Activated gamma-delta T cell treated with Interleukin-2 at 50 U/mL for 16 hours (primary cell): Measurements from ENCODE around the gene PCBP3.
"Not testable (repeated sequence)": the region's sequence is repeated elsewhere in the genome, so short reads cannot be mapped to it uniquely, and the experiment has no call there.

Source experiments
- DNase-seq: peaks from one replicate; pipeline ENCODE4 v3.0.0-alpha.2; 2020

The PCBP3 gene

DNA sequence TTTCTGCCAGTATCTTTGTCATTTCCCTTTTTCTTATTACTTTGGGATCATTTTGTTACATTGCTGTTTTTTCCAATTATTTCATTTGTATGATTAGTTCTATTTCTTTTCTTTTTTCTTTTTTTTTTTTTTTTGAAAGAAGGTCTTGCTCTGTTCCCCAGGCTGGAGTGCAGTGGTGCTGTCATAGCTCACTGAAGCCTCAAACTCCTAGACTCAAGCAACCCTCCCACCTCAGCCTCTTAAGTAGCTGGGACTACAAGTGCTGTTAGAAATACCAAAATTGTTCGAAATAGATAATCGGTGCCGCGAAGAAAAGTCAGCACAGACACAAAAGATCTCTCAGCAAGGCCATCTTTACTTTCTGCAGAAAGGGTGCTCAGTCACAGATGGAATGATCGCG lies 311.4 kb downstream of the PCBP3 start:
- no peak for DNase-seq

DNA sequence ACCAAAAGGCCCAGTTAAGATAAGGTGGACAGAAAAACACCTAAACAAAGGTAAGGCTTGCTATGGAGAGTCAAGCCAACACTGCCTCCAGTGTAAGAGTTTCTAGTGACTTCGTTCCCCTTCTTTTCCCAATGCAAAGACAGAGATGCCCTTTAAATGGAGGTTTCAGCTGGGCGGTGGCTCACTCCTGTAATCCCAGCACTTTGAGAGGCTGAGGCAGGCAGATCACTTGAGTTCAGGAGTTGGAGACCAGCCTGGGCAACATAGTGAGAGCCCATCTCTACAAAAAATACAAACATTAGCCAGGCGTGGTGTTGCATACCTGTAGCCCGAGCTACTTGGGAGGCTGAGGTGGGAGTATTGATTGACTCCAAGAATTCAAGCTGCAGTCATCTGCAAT lies 314.0 kb downstream of the PCBP3 start:
- no peak for DNase-seq

GRCh38 chr21:45957981-45958600 lies 314.6 kb downstream of the PCBP3 start:
- no peak for DNase-seq

- no peak for DNase-seq
Measured at GRCh38 chr21:45959182-45959581, 315.7 kb downstream of the PCBP3 start.

DNA sequence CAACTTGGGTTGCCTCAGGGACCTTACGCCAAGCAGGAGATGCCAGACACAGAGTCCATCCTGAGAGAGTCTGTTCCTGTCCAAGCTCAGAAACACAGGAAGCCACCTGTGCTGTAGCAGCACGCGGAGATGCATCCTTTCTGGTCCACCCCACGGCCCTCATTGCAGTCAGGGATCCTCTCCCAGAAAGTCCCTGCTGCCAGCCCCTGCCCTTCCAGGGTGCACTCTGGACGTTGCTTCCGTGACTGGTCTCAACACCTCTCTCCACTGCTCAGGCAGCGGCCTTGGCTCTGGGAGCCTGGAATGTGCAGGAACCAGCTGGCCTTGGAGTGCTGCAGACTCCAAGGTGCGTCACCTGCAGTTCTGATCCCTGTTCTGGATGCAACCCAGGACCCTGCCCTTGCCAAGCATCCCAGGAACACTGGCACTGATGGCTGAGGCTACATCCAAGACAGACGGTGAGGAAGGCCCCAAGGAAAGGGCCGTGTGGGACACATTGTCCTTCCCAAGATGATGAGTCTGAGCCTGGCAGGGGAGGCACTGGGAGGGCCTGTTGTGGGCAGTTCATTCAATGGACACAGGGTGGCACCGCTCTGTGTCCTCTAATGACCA lies 316.4 kb downstream of the PCBP3 start:
- no peak for DNase-seq

DNA sequence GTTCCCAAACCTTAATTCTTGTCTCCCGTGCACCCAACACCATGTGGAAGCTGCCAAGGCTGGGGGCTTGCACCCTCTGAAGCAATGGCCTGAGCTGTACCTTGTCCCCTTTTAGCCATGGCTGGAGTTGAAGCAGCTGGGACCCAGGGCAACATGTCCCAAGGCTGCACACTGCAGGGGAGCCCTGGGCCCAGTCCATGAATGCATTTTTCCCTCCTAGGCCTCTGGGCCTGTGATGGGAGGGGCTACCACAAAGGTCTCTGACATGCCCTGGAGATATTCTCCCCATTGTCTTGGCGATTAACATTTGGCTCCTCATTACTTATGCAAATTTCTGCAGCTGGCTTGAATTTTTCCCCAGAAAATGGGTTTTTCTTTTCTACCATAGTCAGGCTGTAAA lies 317.9 kb downstream of the PCBP3 start:
- not testable (repeated sequence) for DNase-seq

- DNase-seq, result no peak
Measured at GRCh38 chr21:45962531-45963231, 319.2 kb downstream of the PCBP3 start.

DNA sequence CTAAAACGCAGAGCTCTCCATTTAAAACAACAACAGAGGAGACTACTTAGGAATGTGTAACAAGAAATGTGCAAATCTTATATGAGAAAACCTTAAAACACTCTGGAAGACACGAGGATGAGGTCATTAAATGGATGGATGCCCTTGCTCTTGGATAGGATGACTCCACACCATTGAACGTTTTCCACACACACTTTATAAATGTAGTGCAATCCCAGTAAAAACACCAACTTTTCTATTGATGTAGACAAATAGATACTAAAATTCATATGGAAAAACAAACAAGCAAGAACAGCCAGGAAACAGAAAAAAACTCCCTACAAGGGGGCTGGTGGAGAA lies 319.7 kb downstream of the PCBP3 start:
- no peak for DNase-seq

GRCh38 chr21:45964649-45965048 lies 321.1 kb downstream of the PCBP3 start:
- no peak for DNase-seq

DNA sequence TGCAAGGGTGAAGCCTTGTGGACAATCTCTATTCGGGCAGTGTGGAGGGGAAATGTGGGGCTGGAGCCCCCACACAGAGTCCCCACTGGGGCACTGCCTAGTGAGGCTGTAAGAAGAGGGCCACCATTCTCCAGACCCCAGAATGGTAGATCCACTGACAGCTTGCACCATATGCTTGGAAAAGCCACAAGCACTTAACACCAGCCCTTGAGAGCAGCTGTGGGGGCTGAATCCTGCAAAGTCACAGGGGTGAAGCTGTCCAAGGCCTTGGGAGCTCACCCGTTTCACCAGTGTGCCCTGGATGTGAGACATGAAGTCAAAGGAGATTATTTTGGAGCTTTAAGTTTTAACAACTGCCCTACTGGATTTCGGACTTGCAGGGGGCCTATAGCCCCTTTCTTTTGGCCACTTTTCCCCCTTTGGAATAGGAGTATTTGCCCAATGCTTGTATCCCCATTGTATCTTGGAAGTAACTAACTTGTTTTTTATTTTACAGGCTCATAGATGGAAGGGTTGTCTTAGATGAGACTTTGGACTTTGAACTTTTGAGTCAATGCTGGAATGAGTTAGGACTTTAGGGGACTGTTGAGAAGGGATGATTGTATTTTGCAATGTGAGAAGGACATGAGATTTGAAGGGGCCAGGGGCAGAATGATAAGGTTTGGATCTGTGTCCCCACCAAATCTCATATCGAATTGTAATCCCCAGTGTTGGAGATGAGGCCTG lies 321.7 kb downstream of the PCBP3 start:
- no peak for DNase-seq

DNA sequence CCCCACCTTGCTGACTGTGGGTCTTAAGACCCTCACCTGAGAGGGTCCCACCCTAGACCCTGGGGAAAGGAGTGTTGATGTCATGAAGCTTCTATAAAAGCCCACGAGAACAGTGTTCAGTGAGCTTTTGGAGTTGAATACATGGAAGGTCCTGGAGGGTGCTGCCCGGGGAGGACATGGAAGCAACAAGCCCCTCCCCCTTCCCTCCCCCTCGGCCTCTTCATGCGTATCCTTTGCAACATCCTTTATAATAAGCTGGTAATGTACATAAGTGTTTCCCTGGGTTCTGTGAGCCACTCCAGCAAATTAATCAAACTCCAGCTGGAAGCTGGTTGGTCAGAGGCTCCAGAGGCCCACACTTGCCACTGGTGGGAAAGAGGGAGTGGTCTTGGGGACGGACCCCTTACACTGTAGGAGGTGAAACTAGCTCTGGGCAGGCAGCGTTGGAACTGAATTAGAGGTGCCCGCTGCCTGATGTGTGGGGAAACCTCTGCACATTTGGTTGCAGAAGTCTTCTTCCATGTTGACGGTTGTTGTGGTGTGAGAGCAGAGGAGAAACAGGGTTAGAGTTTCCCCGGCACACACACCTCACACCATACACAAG lies 323.4 kb downstream of the PCBP3 start:
- DNase-seq, result no peak

- no peak for DNase-seq
Measured at GRCh38 chr21:45969921-45970673, 326.6 kb downstream of the PCBP3 start.

DNA sequence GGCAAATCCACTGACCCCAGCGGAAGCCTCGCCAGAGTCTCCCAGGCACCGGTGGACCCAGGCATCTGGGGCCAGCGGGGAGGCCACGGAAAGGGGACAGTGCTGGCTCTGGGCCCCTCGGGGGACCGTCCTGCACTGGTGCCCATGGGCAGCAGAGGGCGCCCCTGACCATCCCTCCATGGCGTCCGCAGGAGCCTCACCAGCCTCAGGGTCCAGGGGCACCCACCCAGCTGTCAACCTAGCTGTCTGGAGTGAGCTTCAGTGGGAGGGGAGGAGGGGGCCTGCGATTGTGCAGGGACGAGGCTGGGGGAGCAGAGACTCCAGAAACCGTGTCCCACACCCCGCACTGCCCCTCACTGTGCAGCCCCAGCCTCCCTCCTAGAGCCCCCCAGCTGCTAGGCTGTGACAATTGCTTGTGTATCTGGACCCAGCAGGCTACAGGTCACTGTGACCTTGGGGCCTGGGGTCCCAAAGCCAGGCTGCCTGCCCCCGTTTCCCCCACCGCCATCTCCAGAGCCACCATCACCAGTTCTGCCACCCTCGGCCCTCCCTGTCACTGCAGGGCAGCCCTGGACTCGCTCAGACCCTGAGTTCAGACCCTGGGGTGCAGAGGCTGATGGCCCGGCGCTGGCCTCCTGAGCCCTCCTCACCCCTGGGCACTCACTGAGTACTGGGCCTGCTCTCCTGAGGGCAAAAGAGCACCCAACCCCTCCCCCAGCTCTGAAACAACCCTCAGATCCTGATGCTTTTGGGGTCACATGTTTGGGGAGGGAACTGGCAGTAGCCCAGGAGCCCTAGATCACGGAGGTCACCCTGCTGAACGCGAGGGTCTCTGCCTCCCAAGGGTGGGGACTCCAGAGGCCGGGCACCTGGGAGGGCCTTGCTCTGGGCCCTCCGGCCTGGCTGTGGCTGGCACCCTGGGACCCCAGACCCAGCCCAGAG lies 327.4 kb downstream of the PCBP3 start:
- DNase-seq, result peak; percentile 55

DNA sequence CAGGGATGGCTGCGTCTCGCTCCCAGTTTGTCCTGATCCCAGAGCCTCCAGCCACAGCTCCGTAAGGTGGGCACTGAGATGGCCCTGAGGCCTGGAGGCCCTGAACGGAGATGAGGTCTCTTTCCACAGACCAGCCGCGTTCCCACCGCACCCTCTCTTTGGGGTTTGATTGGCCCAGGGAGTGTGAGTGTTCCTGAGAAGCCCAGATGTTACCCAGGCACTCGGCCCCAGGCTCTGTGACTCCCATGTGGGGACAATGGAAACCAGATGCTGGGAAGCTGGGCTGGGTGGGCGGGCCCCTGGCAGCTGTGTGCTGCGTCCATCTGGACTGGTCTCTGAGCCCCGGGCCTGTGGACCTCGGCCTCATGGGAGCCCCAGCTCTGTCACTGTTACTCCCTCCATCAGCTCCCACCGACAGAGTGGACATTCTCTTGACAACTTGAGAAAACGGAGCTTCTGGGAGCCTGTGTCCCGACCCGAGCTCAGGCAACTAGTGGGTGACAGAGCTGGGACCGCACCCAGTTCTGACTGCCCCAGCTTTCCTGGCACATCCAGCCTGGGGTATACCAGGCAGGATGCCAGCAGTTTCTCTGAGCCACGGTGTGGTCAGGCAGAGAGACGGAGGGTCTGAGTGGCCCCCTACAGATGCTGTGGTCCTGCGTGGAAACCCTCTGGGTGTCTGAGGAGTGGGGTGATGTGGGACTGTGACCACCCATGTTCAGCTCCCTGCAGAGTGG lies 328.3 kb downstream of the PCBP3 start:
- no peak for DNase-seq

- DNase-seq, result no peak
Measured at GRCh38 chr21:45972353-45972715, 328.8 kb downstream of the PCBP3 start.

DNA sequence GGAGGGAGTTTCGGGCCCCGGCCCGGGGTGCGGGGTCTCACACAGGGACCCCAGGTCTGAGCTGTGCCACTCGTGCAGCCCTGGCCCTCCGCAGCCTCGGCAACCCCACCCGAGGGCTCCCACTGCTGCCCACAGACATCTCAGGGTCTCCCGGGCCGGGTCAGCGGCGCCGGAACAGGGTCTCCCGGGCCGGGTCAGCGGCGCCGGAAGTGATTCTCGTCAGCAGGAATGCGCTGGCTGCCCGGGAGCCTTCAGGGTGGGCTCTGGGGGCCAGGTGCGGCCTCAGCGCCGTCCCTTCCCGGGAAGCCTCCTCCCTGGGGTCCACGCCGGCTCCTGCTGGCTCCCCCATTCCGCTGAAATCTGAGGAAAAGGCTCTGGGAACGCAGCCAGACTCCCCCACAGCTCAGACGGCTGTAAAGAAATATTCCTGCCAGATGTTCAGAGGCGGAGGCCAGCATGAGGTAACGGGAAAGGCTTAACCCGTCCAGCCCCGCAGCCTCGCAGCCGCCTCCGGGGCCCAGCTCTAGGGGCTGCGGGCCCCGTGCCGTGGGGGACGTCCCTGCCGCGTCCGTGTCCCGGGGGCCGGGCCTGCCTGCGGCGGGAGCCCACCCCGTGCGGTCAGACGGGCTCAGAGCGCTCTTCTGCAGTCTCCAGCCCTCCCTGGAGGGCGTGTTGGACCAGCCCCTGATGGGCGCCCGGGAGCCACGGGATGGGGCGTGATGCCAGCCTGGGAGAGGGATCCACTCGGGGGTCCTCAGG lies 329.4 kb downstream of the PCBP3 start:
- DNase-seq, result no peak

DNA sequence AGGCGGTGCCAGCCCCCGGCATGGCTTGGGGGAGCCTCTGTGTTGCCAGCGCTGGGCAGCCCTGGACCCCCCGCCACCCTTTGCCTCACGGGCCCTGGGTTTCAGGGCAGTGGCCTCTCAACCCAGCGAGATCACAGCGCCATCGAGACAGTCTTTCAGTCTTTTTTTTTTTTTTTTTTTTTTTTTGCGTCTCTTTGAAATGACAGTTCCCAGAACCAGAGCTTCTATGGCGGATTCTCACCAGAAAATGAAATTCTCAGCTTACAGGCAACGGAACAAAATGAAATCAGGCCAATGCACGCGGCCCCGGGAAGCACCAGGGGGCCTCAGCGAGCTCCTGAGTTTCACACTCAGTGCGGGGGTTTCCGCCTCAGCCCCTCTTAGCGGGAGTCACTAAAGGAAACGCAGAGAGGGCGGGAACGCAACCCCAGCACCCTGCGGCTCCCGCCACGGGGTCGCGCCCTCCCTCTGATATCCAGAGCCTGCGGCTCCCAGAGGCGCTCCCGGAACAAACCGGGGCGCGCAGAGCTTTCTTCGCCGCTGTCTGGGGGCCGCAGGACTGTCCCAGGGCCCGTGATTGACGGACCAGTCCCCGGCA lies 330.0 kb downstream of the PCBP3 start:
- peak; percentile 78 for DNase-seq

GRCh38 chr21:45974073-45975019 lies 330.8 kb downstream of the PCBP3 start:
- no peak for DNase-seq
